D341Med (cell line): Measurements from ENCODE around the gene ARHGEF26.
"Not testable (repeated sequence)": the region's sequence is repeated elsewhere in the genome, so short reads cannot be mapped to it uniquely, and the experiment has no call there.

Source experiments
- DNase-seq: peaks from one replicate; pipeline ENCODE4 v3.0.0; 2012; ENCODE audit warnings: low spot score

The ARHGEF26 gene, protein sequence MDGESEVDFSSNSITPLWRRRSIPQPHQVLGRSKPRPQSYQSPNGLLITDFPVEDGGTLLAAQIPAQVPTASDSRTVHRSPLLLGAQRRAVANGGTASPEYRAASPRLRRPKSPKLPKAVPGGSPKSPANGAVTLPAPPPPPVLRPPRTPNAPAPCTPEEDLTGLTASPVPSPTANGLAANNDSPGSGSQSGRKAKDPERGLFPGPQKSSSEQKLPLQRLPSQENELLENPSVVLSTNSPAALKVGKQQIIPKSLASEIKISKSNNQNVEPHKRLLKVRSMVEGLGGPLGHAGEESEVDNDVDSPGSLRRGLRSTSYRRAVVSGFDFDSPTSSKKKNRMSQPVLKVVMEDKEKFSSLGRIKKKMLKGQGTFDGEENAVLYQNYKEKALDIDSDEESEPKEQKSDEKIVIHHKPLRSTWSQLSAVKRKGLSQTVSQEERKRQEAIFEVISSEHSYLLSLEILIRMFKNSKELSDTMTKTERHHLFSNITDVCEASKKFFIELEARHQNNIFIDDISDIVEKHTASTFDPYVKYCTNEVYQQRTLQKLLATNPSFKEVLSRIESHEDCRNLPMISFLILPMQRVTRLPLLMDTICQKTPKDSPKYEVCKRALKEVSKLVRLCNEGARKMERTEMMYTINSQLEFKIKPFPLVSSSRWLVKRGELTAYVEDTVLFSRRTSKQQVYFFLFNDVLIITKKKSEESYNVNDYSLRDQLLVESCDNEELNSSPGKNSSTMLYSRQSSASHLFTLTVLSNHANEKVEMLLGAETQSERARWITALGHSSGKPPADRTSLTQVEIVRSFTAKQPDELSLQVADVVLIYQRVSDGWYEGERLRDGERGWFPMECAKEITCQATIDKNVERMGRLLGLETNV

DNA sequence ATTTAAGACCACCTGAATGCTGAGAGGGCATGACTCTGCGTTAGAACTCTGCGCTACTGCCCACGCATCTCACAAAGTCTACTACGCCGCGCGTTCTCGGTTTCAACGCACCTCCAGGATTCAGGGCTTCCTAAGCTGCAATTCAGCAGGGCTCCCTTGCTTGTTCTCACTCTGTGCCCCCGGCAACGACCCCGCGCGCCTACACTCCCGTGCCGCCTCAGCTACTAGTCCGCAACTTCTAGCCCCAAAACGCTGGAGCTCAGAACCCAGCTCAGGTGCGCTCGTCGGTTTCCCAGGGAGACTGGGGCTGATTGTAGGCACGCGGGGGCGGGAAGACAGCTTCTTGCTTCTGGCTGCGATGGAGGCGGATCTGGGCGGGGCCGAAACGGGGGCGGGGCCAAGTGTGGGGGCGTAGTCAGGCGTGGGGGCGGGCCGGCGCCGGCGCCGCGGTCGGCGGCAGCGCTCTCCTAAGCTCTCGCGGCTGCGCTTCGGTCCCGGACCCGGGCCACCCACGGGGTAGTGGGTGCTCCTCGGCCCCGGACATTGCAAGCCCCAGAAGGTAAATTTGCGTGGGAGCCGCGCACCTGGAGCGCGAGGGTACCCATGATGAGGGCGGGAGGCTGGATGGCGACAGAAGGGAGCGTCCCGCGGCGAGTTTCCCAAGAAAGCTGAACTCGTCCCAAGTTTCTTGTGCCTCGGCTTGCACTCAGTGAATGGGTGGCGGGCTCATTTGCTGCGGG, at the start of gene ARHGEF26:
TSS of gene ARHGEF26 (plus strand) at position 430 of the 740 bp plus-strand sequence. CDS start 603 bp downstream, outside the sequence.
- peak; percentile 94 for DNase-seq

DNA sequence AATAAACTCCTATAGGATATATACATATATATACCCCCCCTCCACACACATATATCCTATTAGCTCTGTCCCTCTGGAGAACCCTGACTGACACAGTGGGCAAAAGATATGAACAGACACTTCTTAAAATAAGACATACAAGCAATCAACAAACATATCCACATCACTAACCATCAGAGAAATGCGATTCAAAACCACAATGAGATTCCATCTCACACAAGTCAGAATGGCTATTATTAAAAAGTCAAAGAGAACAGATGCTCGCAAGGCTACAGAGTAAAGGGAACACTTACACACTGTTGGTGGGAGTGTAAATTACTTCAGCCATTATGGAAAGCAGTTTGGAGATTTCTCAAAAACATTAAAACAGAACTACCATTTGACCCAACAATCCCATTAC, 46.2 kb upstream of the ARHGEF26 start:
- no peak for DNase-seq

DNA sequence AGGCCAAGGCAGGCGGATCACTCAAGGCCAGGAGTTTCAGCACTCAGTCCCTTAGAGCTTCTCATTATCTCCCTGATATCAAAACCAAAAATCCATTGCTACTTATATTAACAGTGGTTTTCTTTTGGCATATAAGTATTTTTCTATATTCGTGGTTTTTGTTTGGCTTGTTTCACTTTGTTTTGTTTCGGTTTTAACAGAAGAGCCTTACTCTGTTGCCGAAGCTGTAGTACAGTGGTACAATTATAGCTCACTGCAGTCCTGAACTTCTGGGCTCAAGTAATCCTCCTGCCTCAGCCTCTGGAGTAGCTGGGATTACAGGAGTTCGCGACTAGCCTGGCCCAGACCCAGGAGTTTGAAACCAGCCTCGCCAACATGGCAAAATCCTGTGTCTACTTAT, 42.5 kb upstream of the ARHGEF26 start:
- no peak for DNase-seq

DNA sequence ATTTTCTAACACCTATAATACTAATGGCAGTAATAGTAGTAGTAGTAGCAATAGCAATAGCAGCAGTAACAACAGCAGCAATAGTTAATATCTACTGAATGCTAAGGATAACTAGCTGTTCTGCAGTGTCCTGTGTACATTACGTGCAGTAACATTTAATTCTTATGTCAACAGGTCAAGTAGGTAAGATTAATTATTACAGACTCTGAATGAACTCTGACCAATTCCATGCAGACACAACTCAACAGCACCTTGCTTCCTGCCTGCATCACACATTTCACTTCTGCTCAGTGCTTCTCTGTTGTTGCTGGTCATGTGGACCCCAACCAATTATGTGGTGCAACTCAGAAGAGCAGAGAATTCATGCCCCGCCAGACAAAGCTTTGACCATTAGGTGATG, 39.9 kb upstream of the ARHGEF26 start:
- DNase-seq, result no peak

DNA sequence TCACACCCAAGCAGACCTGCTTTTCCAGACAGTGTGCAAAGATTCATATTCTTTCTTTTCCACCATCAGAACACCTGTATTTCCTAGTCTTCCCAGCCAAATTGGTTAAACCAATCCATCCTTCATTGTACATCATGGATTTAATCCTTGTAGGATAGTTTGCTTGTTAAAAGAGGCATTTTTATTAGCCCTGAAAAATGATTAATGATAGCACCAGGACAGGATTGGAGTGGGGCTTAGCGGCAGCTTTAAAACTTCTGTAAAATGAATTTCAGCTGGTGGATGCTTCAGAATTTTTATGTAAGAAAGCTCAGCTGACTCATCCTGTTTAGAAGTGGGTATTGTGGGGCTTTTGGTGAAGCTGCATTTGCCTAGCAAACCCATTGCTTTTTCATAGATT, 36.1 kb upstream of the ARHGEF26 start:
- DNase-seq, result no peak

DNA sequence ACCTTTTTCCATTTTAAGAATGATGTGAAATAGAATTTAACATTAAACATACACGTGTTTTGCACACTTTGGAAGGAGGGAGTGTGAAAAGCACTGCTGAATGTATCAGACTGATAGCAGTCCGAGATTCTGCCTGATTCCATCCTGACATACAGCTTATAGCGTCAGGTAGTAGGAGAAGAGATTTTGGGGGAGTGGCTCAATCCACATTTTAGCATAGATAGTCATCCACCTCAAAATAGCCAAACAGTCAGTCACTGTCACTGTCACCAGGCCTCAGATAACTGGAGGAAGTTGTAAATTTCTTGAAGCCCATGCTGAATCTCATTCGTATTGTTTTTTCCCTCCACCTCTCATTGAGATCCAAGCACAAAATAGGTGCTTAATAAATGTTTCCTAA, 35.4 kb upstream of the ARHGEF26 start:
- DNase-seq, result no peak

DNA sequence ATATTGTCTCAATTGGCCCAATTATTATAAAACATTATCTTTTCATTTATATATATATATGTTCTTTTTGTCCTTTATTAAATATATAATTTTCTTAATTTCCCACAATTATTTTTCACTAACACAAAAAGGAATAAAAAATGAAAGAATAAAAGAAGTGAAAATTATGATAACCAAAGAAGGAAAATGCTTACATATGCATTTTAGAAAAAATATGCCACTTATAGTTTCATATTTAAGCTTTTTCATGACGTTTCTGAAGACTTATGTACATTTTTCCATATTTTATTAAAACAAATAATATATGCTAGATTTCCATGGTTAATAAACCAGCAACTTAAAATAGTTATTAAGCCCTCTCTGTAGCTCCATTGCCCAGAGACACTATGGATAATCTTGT, 34.9 kb upstream of the ARHGEF26 start:
- DNase-seq, result no peak

DNA sequence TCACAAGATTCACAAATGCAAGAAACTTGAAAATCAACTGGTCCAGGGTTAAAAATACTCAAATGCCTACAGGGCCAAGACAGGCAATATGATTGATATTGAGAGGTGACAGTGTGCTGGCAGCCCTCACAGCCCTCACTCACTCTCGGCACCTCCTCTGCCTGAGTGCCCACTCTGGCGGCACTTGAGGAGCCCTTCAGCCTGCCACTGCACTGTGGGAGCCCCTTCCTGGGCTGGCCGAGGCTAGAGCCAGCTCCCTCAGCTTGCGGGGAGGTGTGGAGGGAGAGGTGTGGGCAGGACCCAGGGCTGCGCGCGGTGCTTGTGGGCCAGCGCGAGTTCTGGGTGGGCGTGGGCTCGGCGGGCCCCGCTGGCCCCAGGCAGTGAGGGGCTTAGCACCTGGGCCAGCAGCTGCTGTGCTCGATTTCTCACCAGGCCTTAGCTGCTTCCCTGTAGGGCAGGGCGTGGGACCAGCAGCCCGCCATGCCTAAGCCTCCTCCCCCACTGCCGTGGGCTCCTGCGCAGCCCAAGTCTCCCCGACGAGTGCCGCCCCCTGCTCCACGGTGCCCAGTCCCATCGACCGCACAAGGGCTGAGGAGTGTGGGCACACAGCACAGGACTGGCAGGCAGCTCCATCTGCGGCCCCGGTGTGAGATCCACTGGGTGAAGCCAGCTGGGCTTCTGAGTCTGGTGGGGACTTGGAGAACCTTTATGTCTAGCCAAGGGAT, 33.3 kb upstream of the ARHGEF26 start:
- not testable (repeated sequence) for DNase-seq

DNA sequence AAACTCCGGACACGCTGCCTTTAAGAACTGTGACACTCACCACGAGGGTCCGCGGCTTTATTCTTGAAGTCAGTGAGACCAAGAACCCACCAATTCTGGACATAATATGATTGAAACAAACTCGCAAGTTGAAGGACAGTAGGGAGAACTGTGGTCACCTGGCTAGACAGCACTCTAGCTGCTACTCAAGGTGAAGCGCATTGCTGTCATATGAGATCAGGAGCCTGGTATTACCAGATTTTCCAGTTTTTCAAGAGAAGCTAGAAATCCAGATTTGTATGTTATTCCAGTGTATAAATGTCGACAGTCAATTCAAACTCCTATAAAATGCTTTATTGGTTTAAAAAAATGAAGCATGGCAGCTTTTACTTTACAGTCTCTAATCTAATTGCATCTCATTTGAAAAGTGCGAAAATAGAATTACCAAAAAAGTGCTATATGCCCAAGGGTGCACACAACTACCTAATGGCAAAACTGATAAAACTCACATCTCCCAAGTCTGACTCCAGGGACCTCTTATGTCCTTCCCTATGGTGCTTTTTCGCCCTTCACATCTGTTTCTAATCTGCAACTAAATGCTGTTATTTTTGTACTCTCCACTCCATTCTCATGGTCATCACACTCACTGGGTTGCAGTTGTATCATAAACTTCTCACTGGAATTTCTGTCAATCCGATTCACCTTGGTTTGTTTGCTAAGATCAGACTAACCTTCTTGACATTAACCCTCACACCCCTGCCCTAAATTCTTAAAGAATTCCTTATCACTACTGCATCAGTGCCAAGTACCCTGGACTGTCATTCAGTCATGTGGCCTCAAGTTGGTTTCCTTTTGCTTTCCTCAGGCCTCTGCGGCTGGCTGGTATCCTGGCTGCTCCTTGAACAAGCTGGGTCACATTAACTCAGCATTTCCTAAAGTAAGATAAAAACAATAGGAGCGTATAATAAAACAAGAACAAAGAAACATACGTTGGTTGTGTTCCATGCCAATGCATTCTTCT, 31.5 kb upstream of the ARHGEF26 start:
- DNase-seq, result no peak

DNA sequence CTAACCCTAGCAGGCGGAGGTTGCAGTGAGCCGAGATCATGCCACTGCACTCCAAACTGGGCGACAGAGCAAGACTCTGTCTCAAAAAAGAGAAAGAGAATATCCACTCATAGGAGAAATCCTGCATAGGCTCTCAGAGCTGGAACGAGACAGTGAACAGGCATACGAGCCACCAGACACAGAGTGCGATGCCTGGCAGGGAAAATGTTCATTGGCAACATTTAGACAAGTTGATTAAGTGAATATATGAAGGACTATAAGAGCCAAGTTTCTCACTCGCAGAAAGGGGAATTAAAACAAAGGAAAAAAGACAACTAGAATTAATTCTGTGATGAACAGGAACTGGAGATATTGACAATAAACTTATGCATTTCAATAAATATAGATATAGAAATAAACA, 27.1 kb upstream of the ARHGEF26 start:
- no peak for DNase-seq

DNA sequence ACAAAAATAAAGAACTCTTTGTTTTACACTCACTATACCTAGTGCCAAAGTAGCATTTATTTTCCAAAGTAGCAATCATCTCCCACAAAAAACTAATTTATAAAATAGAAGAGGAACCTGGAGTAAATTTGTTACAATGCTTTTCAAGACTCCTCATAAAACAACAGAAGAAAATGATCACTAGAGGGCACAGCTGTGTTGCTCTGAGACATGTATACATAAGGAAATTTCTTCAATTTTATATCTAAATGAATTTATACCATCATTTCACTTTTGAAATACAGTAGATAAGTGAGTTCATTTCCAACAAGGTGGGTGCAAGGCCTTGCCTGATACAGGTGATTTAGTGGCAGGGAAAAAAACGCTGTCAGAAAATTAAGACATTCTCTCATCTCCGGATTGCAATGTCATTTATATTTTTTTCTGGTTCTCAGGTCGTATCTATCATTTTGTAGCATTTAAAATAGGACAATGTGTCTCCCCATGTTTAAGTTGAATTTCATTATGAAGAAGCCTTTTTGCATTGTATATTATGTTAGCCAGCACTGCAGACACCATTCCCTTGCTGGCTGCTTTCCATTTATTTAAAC, 25.3 kb upstream of the ARHGEF26 start:
- no peak for DNase-seq

DNA sequence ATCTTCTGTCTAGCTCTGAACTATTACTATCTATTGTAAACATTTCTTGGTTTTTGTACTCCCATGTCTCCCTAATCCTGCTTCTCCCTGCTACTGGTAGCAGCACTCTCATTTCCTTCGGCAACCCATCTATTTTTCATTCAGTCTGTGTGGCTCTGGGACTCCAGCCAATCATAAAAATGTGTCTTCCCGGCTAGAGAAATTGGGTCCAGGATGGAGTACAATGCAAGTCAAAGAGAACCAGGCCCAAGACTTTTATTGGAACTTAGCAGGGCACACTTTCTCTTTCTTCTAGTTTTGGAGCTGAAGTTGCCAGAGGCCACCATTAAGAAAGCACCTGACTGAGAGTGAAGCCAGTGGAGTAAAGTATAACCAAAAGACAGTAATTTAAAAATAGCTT, 22.8 kb upstream of the ARHGEF26 start:
- no peak for DNase-seq

DNA sequence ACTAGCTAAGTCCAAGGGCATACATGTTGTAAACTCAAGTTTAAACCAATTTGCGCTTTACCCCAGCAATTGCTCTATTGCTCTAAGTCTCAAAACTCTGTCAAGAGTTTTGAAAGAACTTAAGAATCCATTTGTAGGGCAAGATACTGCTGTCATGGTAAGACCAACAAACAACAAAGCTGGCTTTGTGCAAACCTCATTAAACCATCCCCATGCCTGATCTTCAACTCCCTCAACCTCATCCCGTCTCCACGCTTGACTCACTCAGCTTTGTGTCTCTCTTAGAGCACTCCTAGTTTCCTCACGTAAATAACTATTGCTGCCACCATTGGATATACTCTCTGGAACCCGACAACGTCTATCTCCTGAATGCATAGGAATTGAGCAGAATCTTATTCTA, 20.6 kb upstream of the ARHGEF26 start:
- no peak for DNase-seq

DNA sequence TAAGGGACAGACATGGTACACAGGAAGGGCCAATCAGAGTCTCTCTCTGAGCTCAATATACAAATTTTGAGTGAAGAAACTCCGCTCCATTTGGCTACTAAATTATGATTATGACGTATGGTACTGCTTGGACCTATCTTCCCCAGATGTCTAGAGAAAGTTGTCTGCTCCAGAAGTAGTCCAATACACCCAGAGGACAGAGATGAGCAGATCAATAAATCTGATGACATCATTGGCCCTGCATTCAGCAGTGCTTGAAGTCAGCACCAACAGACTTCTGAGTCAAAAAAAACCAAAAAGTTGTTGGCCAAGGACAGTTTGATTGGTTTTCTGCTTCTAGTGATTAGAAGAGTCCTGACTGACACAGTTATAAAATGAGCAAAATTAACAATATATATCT, 19.9 kb upstream of the ARHGEF26 start:
- DNase-seq, result no peak

DNA sequence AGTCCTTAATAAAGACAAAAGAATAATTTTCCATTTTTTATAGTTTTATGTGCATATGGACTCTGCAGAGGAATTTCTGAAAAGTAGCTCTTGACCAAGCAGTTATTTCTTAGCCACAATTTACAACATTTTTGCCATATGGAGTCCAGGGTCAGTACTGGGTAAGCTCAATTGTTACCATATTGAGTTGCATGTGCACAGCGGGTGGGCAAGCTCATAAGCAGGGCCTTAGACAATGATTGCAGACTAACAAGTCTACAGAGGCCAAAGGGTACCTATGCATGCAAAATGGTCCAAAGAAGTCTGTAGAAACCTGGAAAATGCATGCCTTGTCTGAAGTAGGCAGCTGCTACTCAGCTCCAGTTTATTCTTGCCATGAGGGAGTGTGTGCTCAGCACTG, 19.0 kb upstream of the ARHGEF26 start:
- no peak for DNase-seq

DNA sequence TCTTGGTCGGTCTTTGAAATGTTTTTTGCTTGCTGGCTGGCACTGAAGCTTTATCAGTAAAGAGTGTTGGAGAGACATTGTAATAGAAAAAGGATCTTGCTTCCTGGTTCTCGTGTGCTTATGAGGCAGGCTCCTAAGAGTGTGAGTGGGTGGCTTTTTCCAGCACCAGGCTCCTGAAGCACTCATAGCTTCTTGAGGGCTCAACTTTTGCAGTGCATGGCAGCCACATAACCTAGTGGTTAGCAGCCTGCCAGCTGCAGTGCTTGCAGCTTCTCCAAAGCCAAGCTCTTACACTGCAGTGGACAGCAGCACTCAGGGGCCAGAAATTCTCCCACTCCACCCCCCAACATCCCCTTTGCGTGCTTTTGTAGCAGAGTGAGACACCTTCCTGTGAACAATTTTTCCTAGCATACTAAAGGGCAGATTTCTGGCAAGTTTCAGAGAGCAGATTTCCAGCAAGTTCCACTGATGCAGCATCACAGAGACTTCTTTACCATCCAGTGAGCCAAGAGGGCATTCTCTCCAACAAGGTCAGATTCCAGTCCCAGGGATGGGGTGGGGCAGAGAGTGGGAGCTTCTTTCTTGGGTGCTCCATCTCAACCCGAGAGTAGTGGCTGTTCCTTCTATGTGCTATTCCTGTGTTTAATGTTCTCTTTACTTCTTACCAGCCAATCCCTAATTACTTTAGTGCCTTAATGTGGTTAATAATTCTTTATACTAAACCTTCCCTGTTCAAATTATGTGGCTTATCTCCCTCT, 15.8 kb upstream of the ARHGEF26 start:
- DNase-seq, result no peak

DNA sequence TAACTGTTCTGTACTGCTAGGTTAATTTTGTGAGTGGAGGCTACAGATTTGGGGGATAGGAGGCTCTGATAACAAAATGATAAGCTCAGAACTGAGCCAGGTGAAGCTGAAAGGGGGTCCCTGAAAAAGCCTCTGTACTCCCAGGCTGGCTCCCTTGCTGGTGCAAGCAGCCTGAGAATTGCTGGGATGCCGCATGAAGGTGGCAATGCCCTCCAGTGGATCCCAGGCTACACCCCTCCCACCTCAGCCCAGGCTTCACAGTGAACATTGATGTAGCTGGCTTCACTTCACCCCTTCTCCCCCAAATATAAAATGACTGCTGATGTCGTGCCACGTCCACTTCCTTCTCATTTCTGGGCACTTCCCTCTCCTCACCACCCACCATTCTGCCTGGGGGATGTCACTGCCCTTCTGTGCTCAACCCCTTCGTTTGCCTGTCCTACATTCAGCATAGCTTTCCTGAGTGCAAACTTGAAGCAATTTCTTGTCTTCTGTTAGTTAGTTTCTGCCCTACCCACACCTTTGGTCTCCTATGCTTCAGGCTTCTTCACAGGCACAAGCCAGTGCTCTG, 9.7 kb upstream of the ARHGEF26 start:
- DNase-seq, result no peak

DNA sequence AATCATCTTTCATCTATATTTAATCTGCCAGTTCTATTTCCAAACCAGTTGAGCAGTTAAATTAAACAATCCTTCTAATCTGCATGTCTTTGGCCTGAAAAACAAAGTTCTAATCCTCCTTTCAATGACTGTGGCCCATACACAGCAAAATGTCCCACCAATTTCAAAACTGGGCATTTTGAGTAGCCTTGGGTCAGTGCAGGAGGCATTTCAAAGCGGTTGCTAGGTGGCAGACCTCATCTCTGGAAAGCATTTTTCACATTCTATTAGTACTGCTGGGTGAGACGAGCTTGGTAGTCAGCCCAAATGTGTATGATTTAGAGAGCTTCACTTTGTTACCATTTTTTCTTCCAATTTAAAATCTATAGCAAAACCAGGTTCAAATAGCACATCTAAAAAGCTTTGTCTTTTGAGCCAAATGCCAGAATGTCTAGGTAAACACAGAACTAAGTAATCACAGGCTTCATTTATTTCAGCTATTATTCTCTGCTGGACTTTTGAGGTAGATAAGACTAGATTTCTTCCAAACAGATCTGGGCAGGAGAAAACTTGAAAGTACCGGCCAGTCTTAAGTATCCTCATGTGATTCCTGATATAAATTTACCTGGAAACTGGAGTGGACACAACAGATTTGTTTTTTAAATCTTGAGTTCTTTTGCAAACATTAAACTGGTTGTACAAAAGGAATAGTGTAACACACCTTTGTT, 8.9 kb upstream of the ARHGEF26 start:
- DNase-seq, result no peak
